Measurements from ENCODE around the gene MERTK.
A peak's percentile ranks its signal among the peaks of the same experiment; 100 is the strongest.
"Not testable (repeated sequence)": the region's sequence is repeated elsewhere in the genome, so short reads cannot be mapped to it uniquely, and the experiment has no call there.

Gene MERTK

GRCh38 chr2:112031473-112032223, 133.2 kb downstream of the MERTK start:
- H3K27ac Mint-ChIP-seq = no peak overlapping the region
- H3K4me3 Mint-ChIP-seq = no peak overlapping the region
- H3K27me3 Mint-ChIP-seq = peaks cover 10% of the 10 kb centered on the region
- H3K9me3 Mint-ChIP-seq = no peaks in the 10 kb centered on the region
- no peaks in the 10 kb centered on the region for H3K36me3 Mint-ChIP-seq
- ATAC-seq (ENCODE audit: low read depth) = no peak
- H3K4me1 Mint-ChIP-seq = no peaks in the 10 kb centered on the region
- no peak for DNase-seq (ENCODE audit: low spot score in 2 of 2)

GRCh38 chr2:112032224-112032586, 133.8 kb downstream of the MERTK start:
- no peaks in the 10 kb centered on the region for H3K4me1 Mint-ChIP-seq
- ATAC-seq (ENCODE audit: low read depth) (no peak), DNase-seq (ENCODE audit: low spot score in 2 of 2) (no peak)
- no peak overlapping the region for H3K4me3 Mint-ChIP-seq
- peaks cover 10% of the 10 kb centered on the region for H3K27me3 Mint-ChIP-seq
- H3K36me3 Mint-ChIP-seq = no peaks in the 10 kb centered on the region
- H3K9me3 Mint-ChIP-seq = no peaks in the 10 kb centered on the region
- no peak overlapping the region for H3K27ac Mint-ChIP-seq

- Mint-ChIP-seq H3K9me3 (peaks cover 3% of the 10 kb centered on the region), H3K4me3 (no peak overlapping the region), H3K36me3 (peaks cover 3% of the 10 kb centered on the region), H3K27ac (no peak overlapping the region), H3K27me3 (peaks cover 10% of the 10 kb centered on the region), H3K4me1 (no peaks in the 10 kb centered on the region)
- ATAC-seq (ENCODE audit: low read depth) = no peak
- no peak for DNase-seq (ENCODE audit: low spot score in 2 of 2)
These were observed 134.5 kb downstream of the MERTK start for GRCh38 chr2:112032689-112033465.

- no peaks in the 10 kb centered on the region for H3K4me1 Mint-ChIP-seq
- DNase-seq (ENCODE audit: low spot score in 2 of 2) = no peak
These were observed 135.2 kb downstream of the MERTK start for GRCh38 chr2:112033600-112033999.

GRCh38 chr2:112034924-112035323, 136.5 kb downstream of the MERTK start:
- H3K4me1 Mint-ChIP-seq = no peaks in the 10 kb centered on the region
- no peak overlapping the region for H3K4me3 Mint-ChIP-seq
- H3K27ac Mint-ChIP-seq = no peak overlapping the region
- H3K9me3 Mint-ChIP-seq = peaks cover 5% of the 10 kb centered on the region
- DNase-seq (ENCODE audit: low spot score in 2 of 2) (no peak), ATAC-seq (ENCODE audit: low read depth) (no peak)
- peaks cover 7% of the 10 kb centered on the region for H3K27me3 Mint-ChIP-seq
- H3K36me3 Mint-ChIP-seq = peaks cover 7% of the 10 kb centered on the region

More at GRCh38 chr2:112033600-112033999, 135.2 kb downstream of the MERTK start:
- peaks cover 7% of the 10 kb centered on the region for H3K36me3 Mint-ChIP-seq
- peaks cover 3% of the 10 kb centered on the region for H3K9me3 Mint-ChIP-seq
- H3K27ac Mint-ChIP-seq = no peak overlapping the region
- H3K4me3 Mint-ChIP-seq = no peak overlapping the region
- H3K27me3 Mint-ChIP-seq = peaks cover 8% of the 10 kb centered on the region
- ATAC-seq (ENCODE audit: low read depth) = no peak

GRCh38 chr2:112035786-112036185, 137.4 kb downstream of the MERTK start:
- Mint-ChIP-seq H3K4me1 (no peaks in the 10 kb centered on the region), H3K4me3 (no peak overlapping the region), H3K9me3 (peaks cover 5% of the 10 kb centered on the region), H3K27ac (no peak overlapping the region), H3K36me3 (peaks cover 7% of the 10 kb centered on the region), H3K27me3 (peaks cover 3% of the 10 kb centered on the region)
- DNase-seq (ENCODE audit: low spot score in 2 of 2) = no peak
- ATAC-seq (ENCODE audit: low read depth) = no peak

GRCh38 chr2:112039556-112039955, 141.1 kb downstream of the MERTK start:
- not testable (repeated sequence) for H3K4me1 Mint-ChIP-seq; H3K27ac Mint-ChIP-seq; ATAC-seq (ENCODE audit: low read depth); DNase-seq (ENCODE audit: low spot score in 2 of 2); H3K36me3 Mint-ChIP-seq; H3K9me3 Mint-ChIP-seq; H3K27me3 Mint-ChIP-seq; H3K4me3 Mint-ChIP-seq

GRCh38 chr2:112040066-112040465, 141.7 kb downstream of the MERTK start:
- not testable (repeated sequence) for DNase-seq (ENCODE audit: low spot score in 2 of 2); H3K27ac Mint-ChIP-seq; H3K27me3 Mint-ChIP-seq; H3K4me3 Mint-ChIP-seq; H3K4me1 Mint-ChIP-seq; H3K9me3 Mint-ChIP-seq; ATAC-seq (ENCODE audit: low read depth); H3K36me3 Mint-ChIP-seq

GRCh38 chr2:112041460-112041859, 143.1 kb downstream of the MERTK start:
- H3K27ac Mint-ChIP-seq; DNase-seq (ENCODE audit: low spot score in 2 of 2); H3K4me3 Mint-ChIP-seq; H3K27me3 Mint-ChIP-seq; H3K4me1 Mint-ChIP-seq; ATAC-seq (ENCODE audit: low read depth): not testable (repeated sequence)
- H3K36me3 Mint-ChIP-seq = peaks cover 13% of the 10 kb centered on the region
- H3K9me3 Mint-ChIP-seq = peaks cover 12% of the 10 kb centered on the region

GRCh38 chr2:112045446-112046014, 147.1 kb downstream of the MERTK start:
- H3K4me1 Mint-ChIP-seq = no peaks in the 10 kb centered on the region
- peaks cover 7% of the 10 kb centered on the region for H3K36me3 Mint-ChIP-seq
- no peak overlapping the region for H3K4me3 Mint-ChIP-seq
- no peak overlapping the region for H3K27ac Mint-ChIP-seq
- ATAC-seq (ENCODE audit: low read depth) (no peak), DNase-seq (ENCODE audit: low spot score in 2 of 2) (no peak)
- peaks cover 8% of the 10 kb centered on the region for H3K9me3 Mint-ChIP-seq
- peaks cover 2% of the 10 kb centered on the region for H3K27me3 Mint-ChIP-seq

- no peak for ATAC-seq (ENCODE audit: low read depth)
These were observed 147.8 kb downstream of the MERTK start for GRCh38 chr2:112046231-112046630.

GRCh38 chr2:112047537-112048235, 149.3 kb downstream of the MERTK start:
- Mint-ChIP-seq H3K36me3 (peaks cover 7% of the 10 kb centered on the region), H3K9me3 (peaks cover 8% of the 10 kb centered on the region), H3K4me1 (no peaks in the 10 kb centered on the region), H3K27ac (no peak overlapping the region), H3K27me3 (peaks cover 2% of the 10 kb centered on the region), H3K4me3 (no peak overlapping the region)
- ATAC-seq (ENCODE audit: low read depth) (no peak), DNase-seq (ENCODE audit: low spot score in 2 of 2) (no peak)

More at GRCh38 chr2:112046231-112046630, 147.8 kb downstream of the MERTK start:
- Mint-ChIP-seq H3K4me1 (no peaks in the 10 kb centered on the region), H3K27me3 (peaks cover 2% of the 10 kb centered on the region), H3K4me3 (no peak overlapping the region), H3K36me3 (peaks cover 7% of the 10 kb centered on the region), H3K9me3 (peaks cover 8% of the 10 kb centered on the region), H3K27ac (no peak overlapping the region)
- DNase-seq (ENCODE audit: low spot score in 2 of 2) = no peak

GRCh38 chr2:112048236-112048592, 149.8 kb downstream of the MERTK start:
- Mint-ChIP-seq H3K27ac (no peak overlapping the region), H3K4me1 (peaks cover under 1% of the 10 kb centered on the region), H3K4me3 (no peak overlapping the region), H3K27me3 (peaks cover 2% of the 10 kb centered on the region), H3K36me3 (peaks cover 7% of the 10 kb centered on the region), H3K9me3 (peaks cover 8% of the 10 kb centered on the region)
- ATAC-seq (ENCODE audit: low read depth) (no peak), DNase-seq (ENCODE audit: low spot score in 2 of 2) (no peak)

GRCh38 chr2:112048887-112049286, 150.5 kb downstream of the MERTK start:
- Mint-ChIP-seq H3K4me3 (no peak overlapping the region), H3K4me1 (peaks cover 5% of the 10 kb centered on the region), H3K27ac (no peak overlapping the region), H3K36me3 (peaks cover 7% of the 10 kb centered on the region), H3K27me3 (no peaks in the 10 kb centered on the region), H3K9me3 (peaks cover 8% of the 10 kb centered on the region)
- peak in 1 of 2 donors; percentile 38 for DNase-seq (ENCODE audit: low spot score in 2 of 2)
- peak; percentile 80 for ATAC-seq (ENCODE audit: low read depth)

All from memory B cell (primary cell).